Loucy (cell line): ENCODE data around the gene CUL1.

ENCODE experiments used
- EZH2phosphoT487 ChIP-seq: fragments of 200-600 bp; IDR thresholded peaks from 2 replicates; pipeline ENCODE4 v1.6.1; 2018; ENCODE audit warnings: antibody characterized with exemption, mild to moderate bottlenecking, moderate library complexity, borderline replicate concordance
- TF ChIP-seq, protein P1 (sequence below): fragments of 200-600 bp; sonication (generic); conservative IDR thresholded peaks from 2 replicates; pipeline ENCODE4 v1.5.1; 2014; ENCODE audit warnings: mild to moderate bottlenecking, antibody characterized with exemption, low read length

- TF ChIP-seq, protein P1, sequence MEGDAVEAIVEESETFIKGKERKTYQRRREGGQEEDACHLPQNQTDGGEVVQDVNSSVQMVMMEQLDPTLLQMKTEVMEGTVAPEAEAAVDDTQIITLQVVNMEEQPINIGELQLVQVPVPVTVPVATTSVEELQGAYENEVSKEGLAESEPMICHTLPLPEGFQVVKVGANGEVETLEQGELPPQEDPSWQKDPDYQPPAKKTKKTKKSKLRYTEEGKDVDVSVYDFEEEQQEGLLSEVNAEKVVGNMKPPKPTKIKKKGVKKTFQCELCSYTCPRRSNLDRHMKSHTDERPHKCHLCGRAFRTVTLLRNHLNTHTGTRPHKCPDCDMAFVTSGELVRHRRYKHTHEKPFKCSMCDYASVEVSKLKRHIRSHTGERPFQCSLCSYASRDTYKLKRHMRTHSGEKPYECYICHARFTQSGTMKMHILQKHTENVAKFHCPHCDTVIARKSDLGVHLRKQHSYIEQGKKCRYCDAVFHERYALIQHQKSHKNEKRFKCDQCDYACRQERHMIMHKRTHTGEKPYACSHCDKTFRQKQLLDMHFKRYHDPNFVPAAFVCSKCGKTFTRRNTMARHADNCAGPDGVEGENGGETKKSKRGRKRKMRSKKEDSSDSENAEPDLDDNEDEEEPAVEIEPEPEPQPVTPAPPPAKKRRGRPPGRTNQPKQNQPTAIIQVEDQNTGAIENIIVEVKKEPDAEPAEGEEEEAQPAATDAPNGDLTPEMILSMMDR = no peak
- TF ChIP-seq EZH2phosphoT487 = no peak
Measured at GRCh38 chr7:148831782-148832181, 133.1 kb downstream of the CUL1 start.
